ENCODE results near the gene SLC25A36. TPM values are rescaled to one million over a fixed set of nuclear protein-coding genes. Genes with fewer than 3 reads are reported as not detected.

Gene SLC25A36
- total and polyA plus RNA-seq, 2 of the 4 experiments (the other 2 are of a cell fraction): 31.3 to 76.7 TPM

GRCh38 chr3:140902791-140903190 lies 38.8 kb upstream of the SLC25A36 start:
- ATAC-seq (ENCODE audit: low read depth): no peak
- H3K14ac ChIP-seq (replicated peaks; ENCODE audit: low read depth, low read length): no peak overlapping the region
- intact Hi-C loops (cut with micrococcal nuclease): no loop called here

More at GRCh38 chr3:140902791-140903190, 38.8 kb upstream of the SLC25A36 start:
- Histone ChIP-seq H3K79me1 (ENCODE audit: low read depth in 1 of 2, low read length in 2 of 2) (no peaks in the 10 kb centered on the region), H2BK15ac (ENCODE audit: low read depth, low read length) (no peak overlapping the region), H2AK5ac (ENCODE audit: low read depth, low read length) (no peak overlapping the region), H4K5ac (ENCODE audit: low read depth, low read length) (no peak overlapping the region), H3K4me3 (ENCODE audit: insufficient read depth, low read depth, low read length) (no peak overlapping the region), H4K8ac (ENCODE audit: low read depth in 2 of 2, low read length in 2 of 2) (no peak overlapping the region), H3K9me1 (ENCODE audit: insufficient read depth, low read length) (no peaks in the 10 kb centered on the region), H2BK5ac (ENCODE audit: low read depth, low read length, poor library complexity, severe bottlenecking) (no peak overlapping the region), H3K18ac (ENCODE audit: low read depth, low read length) (no peak overlapping the region), H4K91ac (ENCODE audit: insufficient read depth, low read depth, low read length) (no peak overlapping the region), H3K9me3 (ENCODE audit: control insufficient read depth, insufficient read depth, low read length) (no peaks in the 10 kb centered on the region), H3K27me3 (ENCODE audit: control insufficient read depth, insufficient read depth, low read length) (peaks cover 3% of the 10 kb centered on the region), H3K4me2 (ENCODE audit: low read depth, low read length) (no peak overlapping the region), H3K9ac (ENCODE audit: low read depth, low read length) (no peak overlapping the region), H2BK120ac (ENCODE audit: low read depth, low read length) (no peak overlapping the region), H3K56ac (ENCODE audit: extremely low read depth, insufficient read depth, low read length) (no peak overlapping the region), H3K27ac (ENCODE audit: insufficient read depth, low read length) (no peak overlapping the region), H3K23ac (ENCODE audit: low read depth, low read length) (no peak overlapping the region), H3K4me1 (ENCODE audit: control insufficient read depth, insufficient read depth, low read length) (peaks cover 3% of the 10 kb centered on the region; the same call in 1 of the 2 replicates), H3K4ac (ENCODE audit: low read depth, low read length) (no peak overlapping the region), H3K36me3 (ENCODE audit: control insufficient read depth, insufficient read depth, low read length) (no peaks in the 10 kb centered on the region), H2AK9ac (replicated peaks; ENCODE audit: low read depth, low read length, poor library complexity) (no peak overlapping the region), H2AFZ (replicated peaks; ENCODE audit: low read length, poor library complexity) (no peak overlapping the region), H2BK20ac (ENCODE audit: low read depth, low read length) (no peak overlapping the region), H4K20me1 (ENCODE audit: insufficient read depth, low read length) (no peaks in the 10 kb centered on the region)
- in situ Hi-C loops (cut with MboI; ENCODE audit: low sequenced_read_pairs) (no loop called here), dilution Hi-C loops (cut with HindIII; ENCODE audit: low sequenced_read_pairs, unreplicated experiment) (no loop called here)
- no TSS peak for BruUV-seq (replicated peaks)
- no peak for DNase-seq
- ChIA-PET POLR2A (ENCODE audit: unreplicated experiment) (no interaction called here), CTCF (interaction anchor here (1.0 kb wide), 1 partner anchor 109 kb away, joined by 4 read pairs; no protein-coding TSS in a partner anchor)
- TF ChIP-seq USF2 (IDR thresholded peaks at IDR 0.05; ENCODE audit: low read depth, low read length): no peak
- no peak for TF ChIP-seq CHD1 (IDR thresholded peaks at IDR 0.05; ENCODE audit: low read depth, low read length)
- no peak for TF ChIP-seq RFX5 (IDR thresholded peaks at IDR 0.05; ENCODE audit: low read depth, low read length)
- no peak for TF ChIP-seq MAZ (IDR thresholded peaks at IDR 0.05; ENCODE audit: borderline replicate concordance, low read depth, low read length)
- TF ChIP-seq NFE2L2 (IDR thresholded peaks at IDR 0.05; ENCODE audit: low read depth, low read length): no peak
- TF ChIP-seq FOS (IDR thresholded peaks at IDR 0.05; ENCODE audit: low read depth, low read length): no peak
- no peak for TF ChIP-seq CEBPB (IDR thresholded peaks at IDR 0.05; ENCODE audit: low read depth, low read length)
- TF ChIP-seq MAFK (IDR thresholded peaks at IDR 0.05; ENCODE audit: low read depth, low read length): no peak
- TF ChIP-seq RCOR1 (IDR thresholded peaks at IDR 0.05; ENCODE audit: insufficient replicate concordance, low read length): no peak
- no peak for TF ChIP-seq CTCF (conservative IDR thresholded peaks at IDR 0.05; ENCODE audit: low read depth, low read length)
- TF ChIP-seq RAD21 (IDR thresholded peaks at IDR 0.05; ENCODE audit: low read length): no peak
- TF ChIP-seq SMC3 (IDR thresholded peaks at IDR 0.05; ENCODE audit: low read depth, low read length): no peak
- no peak for TF ChIP-seq POLR2A (IDR thresholded peaks at IDR 0.05; ENCODE audit: low read depth, low read length)
- TF ChIP-seq BHLHE40 (IDR thresholded peaks at IDR 0.05; ENCODE audit: low read depth, low read length): no peak
- no peak for TF ChIP-seq ELK1 (IDR thresholded peaks at IDR 0.05; ENCODE audit: borderline replicate concordance, low read depth, low read length)
- TF ChIP-seq MXI1 (IDR thresholded peaks at IDR 0.05; ENCODE audit: borderline replicate concordance, low read depth, low read length): no peak

Data from IMR-90 (cell line).